Kidney (tissue), 14 donors: Measurements from ENCODE around the gene TANC1. TPM values are rescaled to one million over a fixed set of nuclear protein-coding genes. Genes with fewer than 3 reads are reported as not detected.

ENCODE experiments used
- DNase-seq, 5 donors: peaks; one replicate each; pipeline ENCODE4 v3.0.0-alpha.2; 2013 to 2020
- FAIRE-seq: peaks from 2 replicates; lab custom pipeline; 2012; peaks lifted over from hg19 to GRCh38; lab: Jason Lieb, UNC
- H3K27ac ChIP-seq, 2 donors: one replicate each; pipeline ENCODE4 v1.7.0; 2013; ENCODE audit warnings: low read depth in 2 of 2, low read length in 2 of 2, inconsistent platforms in 1 of 2
- H3K27me3 ChIP-seq: one replicate; pipeline ENCODE4 v1.7.1; 2013; ENCODE audit warnings: low read length, inconsistent platforms; ENCODE audit not compliant: control insufficient read depth, insufficient read depth
- H3K36me3 ChIP-seq, 3 donors: one replicate each; pipeline versions ENCODE4 v1.7.0 to v1.7.1; 2013; ENCODE audit warnings: low read length in 3 of 3, control low read depth in 1 of 3, inconsistent platforms in 1 of 3; ENCODE audit not compliant: insufficient read depth in 3 of 3, control insufficient read depth in 2 of 3
- H3K4me1 ChIP-seq, 3 donors: one replicate each; pipeline versions ENCODE4 v1.7.0 to v1.7.1; 2013; ENCODE audit warnings: low read length in 3 of 3, inconsistent platforms in 1 of 3, low read depth in 1 of 3; ENCODE audit not compliant: control insufficient read depth in 2 of 3, insufficient read depth in 2 of 3
- H3K4me3 ChIP-seq, 3 donors: one replicate each; pipeline versions ENCODE4 v1.7.0 to v1.8.1; 2013; ENCODE audit warnings: low read length in 3 of 3, control low read depth in 1 of 3, inconsistent platforms in 1 of 3
- H3K9ac ChIP-seq, 3 donors: one replicate each; pipeline versions ENCODE4 v1.7.0 to v1.7.1; 2013; ENCODE audit warnings: low read length in 3 of 3, control low read depth in 1 of 3, inconsistent platforms in 1 of 3
- H3K9me3 ChIP-seq, 3 donors: one replicate each; pipeline versions ENCODE4 v1.7.0 to v1.7.1; 2013; ENCODE audit warnings: low read length in 3 of 3, control low read depth in 1 of 3, inconsistent platforms in 1 of 3; ENCODE audit not compliant: control insufficient read depth in 2 of 3, insufficient read depth in 1 of 3
- intact Hi-C: fragments of 100-400 bp; cut with DNase I; formaldehyde crosslinking; loops from one replicate; pipeline ENCODE4 v1.11.1; 2022
- polyA plus RNA-seq: library from polyadenylated mRNA; stranded (reverse); fragments of 350-450 nt; fragmentation: Illumina TruSeq; extraction: RNeasy Lipid Tissue Mini Kit (QIAGEN cat#74804); gene quantifications from one replicate; pipeline ENCODE4 v1.2.3, GENCODE V29; 2014; ENCODE audit warnings: low read depth, low replicate concordance; ENCODE audit not compliant: insufficient read depth
- total RNA-seq: library from RNA; stranded (reverse); fragmentation: NEBNext Ultra II Directional; extraction: Animal tissue kit (Norgen Biotek cat#: 25700); gene quantifications from one replicate; pipeline ENCODE4 v1.2.1, GENCODE V29; 2021
- TF ChIP-seq, protein P1 (sequence below): IDR thresholded peaks from 3 replicates; pipeline ENCODE4 v1.5.1; 2012; ENCODE audit warnings: mild to moderate bottlenecking, moderate library complexity, borderline replicate concordance; ENCODE audit not compliant: insufficient read depth; ENCODE audit errors: extremely low read depth
- donor health status: control.
- donor health status: control.
- donor health status: control.
- donor health status: control.
- donor health status: control.
- donor health status: DM: yes; HTN: yes; CAD: no.
- donor health status: Normal renal cell carcinoma (clear cell type).

Gene TANC1
- total and polyA plus RNA-seq, 2 donors from 2014 or later: 9.2 to 39.0 TPM

DNA sequence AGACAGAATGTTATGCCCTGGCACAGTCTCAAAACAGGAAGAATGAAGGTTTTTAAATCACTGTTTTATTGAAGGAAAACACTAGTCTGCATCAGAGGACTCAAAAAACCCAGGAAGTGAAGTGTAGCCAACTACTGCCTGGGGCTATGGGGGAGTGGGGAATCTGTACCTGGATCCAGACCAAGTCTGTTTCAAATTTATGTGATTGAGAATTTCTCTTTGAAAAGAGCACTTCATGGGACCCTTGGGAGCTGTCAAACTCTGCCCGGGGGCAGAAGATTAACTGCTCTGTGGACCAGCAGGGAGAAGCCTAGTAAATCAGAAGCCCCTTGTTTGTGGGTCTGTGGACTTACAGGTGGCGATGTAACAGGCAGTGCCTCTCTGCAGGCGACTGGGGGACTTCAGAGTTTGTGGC is 45.3 kb upstream of the TANC1 start:
- FAIRE-seq: no peak
- intact Hi-C loops: no loop called here
- no peak overlapping the region for H3K4me3 ChIP-seq
- no peaks in the 10 kb centered on the region for H3K9me3 ChIP-seq
- no peaks in the 10 kb centered on the region for H3K36me3 ChIP-seq
- peak in 4 of 5 donors; percentile 69 to 86 (median 78) for DNase-seq
- TF ChIP-seq, protein P1, sequence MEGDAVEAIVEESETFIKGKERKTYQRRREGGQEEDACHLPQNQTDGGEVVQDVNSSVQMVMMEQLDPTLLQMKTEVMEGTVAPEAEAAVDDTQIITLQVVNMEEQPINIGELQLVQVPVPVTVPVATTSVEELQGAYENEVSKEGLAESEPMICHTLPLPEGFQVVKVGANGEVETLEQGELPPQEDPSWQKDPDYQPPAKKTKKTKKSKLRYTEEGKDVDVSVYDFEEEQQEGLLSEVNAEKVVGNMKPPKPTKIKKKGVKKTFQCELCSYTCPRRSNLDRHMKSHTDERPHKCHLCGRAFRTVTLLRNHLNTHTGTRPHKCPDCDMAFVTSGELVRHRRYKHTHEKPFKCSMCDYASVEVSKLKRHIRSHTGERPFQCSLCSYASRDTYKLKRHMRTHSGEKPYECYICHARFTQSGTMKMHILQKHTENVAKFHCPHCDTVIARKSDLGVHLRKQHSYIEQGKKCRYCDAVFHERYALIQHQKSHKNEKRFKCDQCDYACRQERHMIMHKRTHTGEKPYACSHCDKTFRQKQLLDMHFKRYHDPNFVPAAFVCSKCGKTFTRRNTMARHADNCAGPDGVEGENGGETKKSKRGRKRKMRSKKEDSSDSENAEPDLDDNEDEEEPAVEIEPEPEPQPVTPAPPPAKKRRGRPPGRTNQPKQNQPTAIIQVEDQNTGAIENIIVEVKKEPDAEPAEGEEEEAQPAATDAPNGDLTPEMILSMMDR: no peak
- peaks cover 0 to 6% (median 0%) of the 10 kb centered on the region in 3 donors for H3K4me1 ChIP-seq
- no peaks in the 10 kb centered on the region for H3K27me3 ChIP-seq
- H3K9ac ChIP-seq: no peak overlapping the region
- H3K27ac ChIP-seq: no peak overlapping the region

DNA sequence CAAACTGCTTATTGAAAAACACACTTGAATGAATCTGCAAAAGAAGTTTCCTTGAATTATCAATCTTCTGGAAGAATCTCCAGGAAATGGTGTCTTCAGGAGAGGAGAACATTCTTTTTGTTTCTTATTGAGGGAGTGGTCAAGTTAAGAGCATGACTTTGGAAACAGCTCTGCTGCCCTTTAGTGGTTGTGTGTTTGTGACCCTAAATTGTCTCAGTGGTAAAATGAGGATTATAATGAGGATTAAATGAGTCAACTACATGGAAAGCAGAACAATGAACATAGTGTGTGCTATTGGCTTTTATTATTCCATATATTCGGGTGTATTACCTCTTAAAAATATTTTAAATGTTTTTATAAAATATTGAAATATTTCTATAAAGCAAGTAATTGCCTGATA is 44.8 kb upstream of the TANC1 start:
- TF ChIP-seq, protein P1: no peak
- no peak overlapping the region for H3K9ac ChIP-seq
- H3K4me1 ChIP-seq: peaks cover 0 to 6% (median 0%) of the 10 kb centered on the region in 3 donors
- H3K27me3 ChIP-seq: no peaks in the 10 kb centered on the region
- DNase-seq (no peak), FAIRE-seq (no peak)
- no peaks in the 10 kb centered on the region for H3K36me3 ChIP-seq
- no peak overlapping the region for H3K27ac ChIP-seq
- no peak overlapping the region for H3K4me3 ChIP-seq
- no peaks in the 10 kb centered on the region for H3K9me3 ChIP-seq
- intact Hi-C loops: no loop called here

DNA sequence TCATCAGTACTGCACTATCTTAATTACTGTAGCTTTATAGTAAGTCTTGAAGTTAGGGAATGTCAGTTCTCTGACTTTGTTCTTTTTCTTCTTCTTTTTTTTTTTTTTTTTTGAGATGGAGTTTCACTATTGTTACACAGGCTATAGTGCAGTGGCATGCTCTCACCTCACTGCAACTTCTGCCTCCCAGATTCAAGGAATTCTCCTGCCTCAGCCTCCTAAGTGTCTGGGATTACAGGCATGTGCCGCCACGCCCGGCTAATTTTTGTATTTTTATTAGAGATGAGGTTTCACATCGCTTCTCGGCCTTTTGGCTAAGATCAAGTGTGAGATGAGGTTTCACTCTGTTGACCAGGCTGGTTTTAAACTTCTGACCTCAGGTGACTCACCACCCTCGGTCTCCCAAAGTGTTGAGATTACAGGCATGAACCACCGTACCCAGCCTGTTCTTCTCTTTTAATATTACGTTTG is 41.9 kb upstream of the TANC1 start:
- FAIRE-seq: no peak
- Histone ChIP-seq H3K27ac (no peak overlapping the region), H3K9ac (no peak overlapping the region), H3K9me3 (no peaks in the 10 kb centered on the region), H3K27me3 (no peaks in the 10 kb centered on the region), H3K36me3 (no peaks in the 10 kb centered on the region), H3K4me3 (no peak overlapping the region), H3K4me1 (peaks cover 0 to 6% (median 0%) of the 10 kb centered on the region in 3 donors)
- TF ChIP-seq, protein P1: no peak
- peak in 3 of 5 donors; percentile 22 to 69 (median 62) for DNase-seq
- intact Hi-C loops: no loop called here

DNA sequence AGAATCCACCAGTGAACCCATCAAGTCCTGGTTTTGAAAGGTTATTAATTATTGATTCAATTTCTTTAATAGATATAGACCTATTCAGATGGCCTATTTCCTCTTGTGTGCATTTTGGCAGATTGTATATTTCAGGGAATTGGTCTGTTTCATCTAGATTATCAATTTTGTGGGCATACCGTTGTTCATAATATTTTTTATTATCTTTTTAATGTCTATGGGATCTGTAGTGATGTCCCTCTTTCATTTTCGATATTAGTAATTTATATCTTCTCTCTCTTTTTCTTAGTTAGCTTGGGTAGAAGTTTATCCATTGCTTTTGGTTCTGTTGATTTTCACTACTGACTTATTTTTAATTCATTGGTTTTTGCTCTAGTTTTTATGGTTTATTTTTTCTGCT is 39.9 kb upstream of the TANC1 start:
- no peak for DNase-seq
- no peaks in the 10 kb centered on the region for H3K27me3 ChIP-seq
- no peaks in the 10 kb centered on the region for H3K9me3 ChIP-seq
- no peak for FAIRE-seq
- no peak overlapping the region for H3K4me3 ChIP-seq
- TF ChIP-seq, protein P1: no peak
- no peak overlapping the region for H3K27ac ChIP-seq
- no peaks in the 10 kb centered on the region for H3K4me1 ChIP-seq
- H3K36me3 ChIP-seq: no peaks in the 10 kb centered on the region
- intact Hi-C loops: no loop called here
- no peak overlapping the region for H3K9ac ChIP-seq
